Measurements from ENCODE around the gene PERP.
"Not testable (repeated sequence)": the region's sequence is repeated elsewhere in the genome, so short reads cannot be mapped to it uniquely, and the experiment has no call there.

The PERP gene

GRCh38 chr6:138129190-138129589 is 22.0 kb upstream of the PERP start:
- no peak overlapping the region for H3K27ac ChIP-seq
- H3K9me3 ChIP-seq (ENCODE audit: control insufficient read depth, low read length): no peaks in the 10 kb centered on the region
- H2AFZ ChIP-seq: no peak overlapping the region
- no peak for TF ChIP-seq CTCF (IDR thresholded peaks at IDR 0.05)
- no peaks in the 10 kb centered on the region for H3K36me3 ChIP-seq (ENCODE audit: control insufficient read depth, insufficient read depth, low read length)
- H3K4me1 ChIP-seq: no peaks in the 10 kb centered on the region
- no peak overlapping the region for H3K4me2 ChIP-seq (ENCODE audit: low read length)
- H3K9ac ChIP-seq: no peak overlapping the region
- no peaks in the 10 kb centered on the region for H3K79me2 ChIP-seq
- no peaks in the 10 kb centered on the region for H3K27me3 ChIP-seq (ENCODE audit: control insufficient read depth, insufficient read depth, low read length)
- no peak overlapping the region for H3K4me3 ChIP-seq (ENCODE audit: low read depth, low read length)

GRCh38 chr6:138128096-138128495 is 20.9 kb upstream of the PERP start:
- Histone ChIP-seq H3K27ac (no peak overlapping the region), H3K4me1 (no peaks in the 10 kb centered on the region), H3K4me2 (ENCODE audit: low read length) (no peak overlapping the region), H2AFZ (no peak overlapping the region), H3K4me3 (ENCODE audit: low read depth, low read length) (no peak overlapping the region), H3K36me3 (ENCODE audit: control insufficient read depth, insufficient read depth, low read length) (no peaks in the 10 kb centered on the region), H3K9me3 (ENCODE audit: control insufficient read depth, low read length) (no peaks in the 10 kb centered on the region), H3K27me3 (ENCODE audit: control insufficient read depth, insufficient read depth, low read length) (no peaks in the 10 kb centered on the region), H3K79me2 (no peaks in the 10 kb centered on the region), H3K9ac (no peak overlapping the region)
- TF ChIP-seq CTCF (IDR thresholded peaks at IDR 0.05): no peak

- Histone ChIP-seq H3K4me3 (ENCODE audit: low read depth, low read length) (no peak overlapping the region), H2AFZ (no peak overlapping the region), H3K4me2 (ENCODE audit: low read length) (no peak overlapping the region), H3K79me2 (no peaks in the 10 kb centered on the region), H3K27me3 (ENCODE audit: control insufficient read depth, insufficient read depth, low read length) (no peaks in the 10 kb centered on the region), H3K4me1 (no peaks in the 10 kb centered on the region), H3K36me3 (ENCODE audit: control insufficient read depth, insufficient read depth, low read length) (no peaks in the 10 kb centered on the region), H3K9ac (no peak overlapping the region), H3K27ac (no peak overlapping the region), H3K9me3 (ENCODE audit: control insufficient read depth, low read length) (no peaks in the 10 kb centered on the region)
- TF ChIP-seq CTCF (IDR thresholded peaks at IDR 0.05): no peak
Observed at GRCh38 chr6:138124096-138124495, 16.9 kb upstream of the PERP start.

- Histone ChIP-seq H3K4me2 (ENCODE audit: low read length) (no peak overlapping the region), H3K9ac (no peak overlapping the region), H2AFZ (no peak overlapping the region), H3K27me3 (ENCODE audit: control insufficient read depth, insufficient read depth, low read length) (no peaks in the 10 kb centered on the region), H3K27ac (no peak overlapping the region), H3K4me3 (ENCODE audit: low read depth, low read length) (no peak overlapping the region), H3K79me2 (no peaks in the 10 kb centered on the region), H3K36me3 (ENCODE audit: control insufficient read depth, insufficient read depth, low read length) (no peaks in the 10 kb centered on the region), H3K9me3 (ENCODE audit: control insufficient read depth, low read length) (no peaks in the 10 kb centered on the region), H3K4me1 (no peaks in the 10 kb centered on the region)
- no peak for TF ChIP-seq CTCF (IDR thresholded peaks at IDR 0.05)
Observed at GRCh38 chr6:138119976-138120375, 12.8 kb upstream of the PERP start.

GRCh38 chr6:138119229-138119628 is 12.0 kb upstream of the PERP start:
- H3K4me2 ChIP-seq (ENCODE audit: low read length); H3K4me3 ChIP-seq (ENCODE audit: low read depth, low read length); H3K79me2 ChIP-seq; H3K27me3 ChIP-seq (ENCODE audit: control insufficient read depth, insufficient read depth, low read length); H2AFZ ChIP-seq; H3K36me3 ChIP-seq (ENCODE audit: control insufficient read depth, insufficient read depth, low read length); H3K27ac ChIP-seq; H3K4me1 ChIP-seq; H3K9me3 ChIP-seq (ENCODE audit: control insufficient read depth, low read length); H3K9ac ChIP-seq: not testable (repeated sequence)
